Measurements from ENCODE around the gene ZFYVE19.

The ZFYVE19 gene

DNA sequence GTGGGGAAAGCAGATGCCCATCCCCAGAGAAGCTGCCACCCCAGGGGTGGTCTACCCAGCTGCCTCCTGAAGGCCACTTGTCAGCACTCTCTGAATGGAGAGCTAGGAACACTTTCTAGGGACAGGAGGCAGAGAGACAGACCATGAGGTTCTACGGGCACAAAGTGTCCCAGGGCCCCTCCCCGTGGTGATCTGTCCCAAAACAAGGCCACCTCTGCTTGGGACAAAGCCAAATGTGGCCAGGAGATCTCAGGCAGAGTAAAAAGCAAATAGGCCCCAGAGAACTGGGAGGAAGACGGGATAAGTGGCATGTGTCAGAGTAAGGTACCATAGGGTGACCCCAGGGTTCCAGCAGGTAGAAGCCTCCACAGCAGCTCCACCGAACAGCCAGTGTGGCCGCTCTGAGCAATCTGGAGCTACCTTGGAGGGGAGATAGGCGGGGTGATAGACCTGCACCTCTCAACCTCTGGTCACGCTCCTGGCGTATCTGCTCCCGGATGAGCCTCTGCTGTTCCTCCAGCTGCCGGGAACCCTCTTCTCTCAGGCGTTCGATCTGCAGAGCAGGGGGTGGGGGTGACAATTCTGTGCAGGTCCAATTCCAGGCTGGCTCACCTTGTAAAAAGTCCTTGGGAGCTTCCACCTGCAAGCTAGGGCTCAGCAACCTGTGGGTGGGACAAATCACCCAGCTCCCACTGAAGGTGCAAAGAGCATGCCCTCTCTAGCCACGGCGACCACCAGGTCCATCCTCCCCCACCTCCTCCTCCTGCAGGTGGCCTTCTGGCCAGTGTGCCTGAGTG is 31.0 kb upstream of the ZFYVE19 start:
- H3K4me3 ChIP-seq (ENCODE audit: control insufficient read depth, low read depth, low read length): no peak overlapping the region
- no peak for DNase-seq (ENCODE audit: low read depth)
- TF ChIP-seq, protein P1, sequence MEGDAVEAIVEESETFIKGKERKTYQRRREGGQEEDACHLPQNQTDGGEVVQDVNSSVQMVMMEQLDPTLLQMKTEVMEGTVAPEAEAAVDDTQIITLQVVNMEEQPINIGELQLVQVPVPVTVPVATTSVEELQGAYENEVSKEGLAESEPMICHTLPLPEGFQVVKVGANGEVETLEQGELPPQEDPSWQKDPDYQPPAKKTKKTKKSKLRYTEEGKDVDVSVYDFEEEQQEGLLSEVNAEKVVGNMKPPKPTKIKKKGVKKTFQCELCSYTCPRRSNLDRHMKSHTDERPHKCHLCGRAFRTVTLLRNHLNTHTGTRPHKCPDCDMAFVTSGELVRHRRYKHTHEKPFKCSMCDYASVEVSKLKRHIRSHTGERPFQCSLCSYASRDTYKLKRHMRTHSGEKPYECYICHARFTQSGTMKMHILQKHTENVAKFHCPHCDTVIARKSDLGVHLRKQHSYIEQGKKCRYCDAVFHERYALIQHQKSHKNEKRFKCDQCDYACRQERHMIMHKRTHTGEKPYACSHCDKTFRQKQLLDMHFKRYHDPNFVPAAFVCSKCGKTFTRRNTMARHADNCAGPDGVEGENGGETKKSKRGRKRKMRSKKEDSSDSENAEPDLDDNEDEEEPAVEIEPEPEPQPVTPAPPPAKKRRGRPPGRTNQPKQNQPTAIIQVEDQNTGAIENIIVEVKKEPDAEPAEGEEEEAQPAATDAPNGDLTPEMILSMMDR (IDR thresholded peaks at IDR 0.05; ENCODE audit: control insufficient read depth, insufficient read depth, low read depth, low read length, missing control alignments): no peak

DNA sequence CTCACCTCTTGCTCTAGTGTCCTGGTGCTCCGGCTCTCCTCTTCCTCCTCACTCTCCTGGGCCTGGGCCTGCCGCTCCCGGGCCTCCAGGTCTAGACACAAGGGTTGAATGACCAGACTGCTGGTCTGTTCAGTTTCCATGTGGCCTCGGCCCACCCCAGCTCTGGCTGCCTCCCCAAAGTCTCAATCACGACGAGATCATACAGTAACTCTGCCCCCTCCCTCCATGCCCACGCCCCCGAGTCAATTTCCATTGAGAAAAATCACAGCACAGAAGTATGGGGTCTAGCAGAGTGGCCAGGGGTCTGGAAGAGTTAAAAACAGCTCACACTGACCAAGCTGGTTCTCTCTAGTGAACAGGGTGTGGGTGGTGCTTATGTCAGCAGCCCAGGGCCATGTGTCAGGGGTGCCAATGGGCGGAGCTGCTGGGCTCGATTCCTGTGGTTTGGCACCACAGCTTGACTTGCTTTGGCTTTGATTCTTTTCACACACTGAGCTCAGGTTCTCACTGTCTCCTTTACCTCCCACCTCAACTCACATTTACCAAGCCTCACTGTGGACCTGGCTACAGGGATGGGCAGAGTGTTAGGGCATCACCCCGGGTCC is 30.2 kb upstream of the ZFYVE19 start:
- TF ChIP-seq, protein P1 (IDR thresholded peaks at IDR 0.05; ENCODE audit: control insufficient read depth, insufficient read depth, low read depth, low read length, missing control alignments): no peak
- DNase-seq (ENCODE audit: low read depth): peak; percentile 45
- H3K4me3 ChIP-seq (ENCODE audit: control insufficient read depth, low read depth, low read length): no peak overlapping the region

DNA sequence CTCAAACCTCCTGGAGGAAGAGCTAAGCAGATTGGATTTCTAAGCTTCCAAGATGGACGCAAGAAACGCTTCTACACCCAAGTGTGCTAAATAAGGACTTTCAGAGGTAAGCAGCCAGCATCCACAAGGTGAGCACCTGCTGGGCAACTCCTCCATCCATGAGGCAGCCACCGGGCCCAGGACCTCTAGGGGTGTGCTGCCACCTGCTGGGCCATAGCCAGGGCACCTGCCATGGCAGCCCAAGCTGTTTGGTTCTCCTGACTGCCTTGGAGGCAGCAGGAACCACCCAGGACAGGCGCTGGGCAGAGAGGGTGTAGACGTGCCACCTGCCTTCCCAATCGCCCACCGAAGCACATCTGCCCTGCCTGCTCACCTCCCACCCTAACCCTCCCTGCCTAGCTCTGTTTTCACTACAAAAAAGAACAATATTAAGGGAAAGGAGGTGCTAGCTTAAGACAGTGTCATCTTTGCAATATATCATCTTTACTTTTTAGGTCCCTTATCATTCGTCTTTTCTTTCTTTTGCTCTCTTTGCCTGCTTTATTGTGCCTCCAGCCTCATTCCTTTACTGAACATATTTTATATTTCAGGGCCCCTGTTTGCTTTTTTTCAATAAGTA is 24.2 kb upstream of the ZFYVE19 start:
- TF ChIP-seq, protein P1 (IDR thresholded peaks at IDR 0.05; ENCODE audit: control insufficient read depth, insufficient read depth, low read depth, low read length, missing control alignments): peak; percentile 48
- H3K4me3 ChIP-seq (ENCODE audit: control insufficient read depth, low read depth, low read length): no peak overlapping the region
- no peak for DNase-seq (ENCODE audit: low read depth)

DNA sequence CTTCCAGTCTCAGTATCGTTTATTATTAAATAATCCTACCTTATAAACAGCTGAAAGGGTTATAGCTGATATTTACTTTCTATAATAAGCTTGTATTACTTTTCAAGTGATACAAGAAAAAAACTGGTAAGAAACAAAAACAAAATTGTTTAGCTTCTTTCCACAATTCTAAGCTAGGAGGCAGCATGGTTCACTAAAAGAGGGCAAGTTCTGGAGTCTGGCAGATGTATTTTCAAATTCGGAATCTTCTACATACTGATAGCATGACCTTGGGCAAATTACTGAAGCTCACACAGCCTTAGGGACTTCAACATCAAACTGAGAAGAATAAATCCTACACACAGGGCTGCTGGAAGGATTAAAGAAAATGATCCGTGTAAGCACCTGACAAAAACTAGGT is 21.7 kb upstream of the ZFYVE19 start:
- DNase-seq (ENCODE audit: low read depth): no peak
- TF ChIP-seq, protein P1 (IDR thresholded peaks at IDR 0.05; ENCODE audit: control insufficient read depth, insufficient read depth, low read depth, low read length, missing control alignments): peak; percentile 3

DNA sequence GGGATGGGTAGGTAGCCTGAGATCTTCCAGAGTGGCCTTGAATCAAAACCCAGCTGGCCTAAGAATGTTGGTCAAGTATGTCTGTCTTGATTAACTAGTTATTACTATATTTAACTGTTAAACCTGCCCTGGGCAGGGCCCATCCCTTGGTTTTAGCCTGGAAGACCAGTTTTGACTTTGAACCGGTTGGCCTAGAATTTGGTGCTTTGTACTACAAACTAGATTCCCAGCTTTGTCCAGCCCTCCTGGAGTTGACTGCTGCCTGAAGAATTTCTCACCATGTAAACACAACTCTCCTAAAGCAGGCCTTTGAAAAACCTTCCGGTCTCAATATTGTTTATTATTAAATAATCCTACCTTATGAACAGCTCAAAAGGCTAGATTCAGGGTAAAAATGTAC is 21.1 kb upstream of the ZFYVE19 start:
- no peak for DNase-seq (ENCODE audit: low read depth)
- TF ChIP-seq, protein P1 (IDR thresholded peaks at IDR 0.05; ENCODE audit: control insufficient read depth, insufficient read depth, low read depth, low read length, missing control alignments): no peak
- H3K4me3 ChIP-seq (ENCODE audit: control insufficient read depth, low read depth, low read length): no peak overlapping the region

More for the DNA sequence above, 21.7 kb upstream of the ZFYVE19 start:
- H3K4me3 ChIP-seq (ENCODE audit: control insufficient read depth, low read depth, low read length): no peak overlapping the region

DNA sequence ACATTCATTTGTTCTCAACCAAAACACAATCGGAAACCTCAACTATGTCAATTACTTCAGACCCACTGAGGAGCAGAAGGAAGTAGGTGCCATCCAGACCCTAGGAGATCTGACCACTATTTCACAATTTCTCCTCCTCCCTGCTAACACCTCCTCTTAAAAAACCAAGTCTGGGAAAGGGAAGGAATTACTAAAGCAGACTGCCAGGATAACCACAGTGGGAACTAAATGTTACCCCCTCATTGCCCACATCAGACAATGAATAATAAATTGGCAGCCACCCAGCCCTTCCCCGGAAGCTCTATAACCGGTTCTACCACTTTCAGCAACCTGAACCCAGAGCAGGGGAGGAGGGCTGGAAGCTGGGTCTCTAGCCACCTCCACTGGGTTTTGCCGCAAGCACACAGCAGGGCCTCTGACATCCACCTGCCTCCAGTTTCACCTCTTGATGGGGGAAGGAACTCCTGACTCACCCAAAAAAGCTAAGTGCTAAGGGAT is 19.5 kb upstream of the ZFYVE19 start:
- peak; percentile 83 for DNase-seq (ENCODE audit: low read depth)
- H3K4me3 ChIP-seq (ENCODE audit: control insufficient read depth, low read depth, low read length): no peak overlapping the region
- TF ChIP-seq, protein P1 (IDR thresholded peaks at IDR 0.05; ENCODE audit: control insufficient read depth, insufficient read depth, low read depth, low read length, missing control alignments): no peak

Data from AG09309 (cell line).